T-helper 2 cell (primary cell): Measurements from ENCODE around the gene TMEM217.
A peak's percentile ranks its signal among the peaks of the same experiment; 100 is the strongest.
"Not testable (repeated sequence)": the region's sequence is repeated elsewhere in the genome, so short reads cannot be mapped to it uniquely, and the experiment has no call there.

Source experiments
- DNase-seq, 5 experiments: peaks; one replicate each; pipeline versions ENCODE4 v3.0.0 to v3.0.0-alpha.2; 2012 to 2022
- total RNA-seq, 2 donors: gene quantifications; one replicate each; lab custom pipeline; 2026; lab: John Stamatoyannopoulos, UW

TMEM217 gene
- 0.07 to 0.62 reads per million in 2 donors for total RNA-seq

- DNase-seq: peak; percentile 88 to 97 (median 94)
Observed at GRCh38 chr6:37257634-37258404, at the start of gene TMEM217, which contains the start of gene TBC1D22B. Gene TMEM217, minus strand, starts transcription at chr6:37258144. Its CDS starts 39,114 bp downstream, at chr6:37219030. Gene TBC1D22B, plus strand, starts transcription at chr6:37257772. Its CDS starts 146 bp downstream, at chr6:37257918.

GRCh38 chr6:37307484-37307883 lies 49.5 kb upstream of the TMEM217 start:
- not testable (repeated sequence) for DNase-seq

- no peak for DNase-seq
Observed at GRCh38 chr6:37306624-37307222, 48.8 kb upstream of the TMEM217 start.

GRCh38 chr6:37305841-37306425 lies 48.0 kb upstream of the TMEM217 start:
- no peak for DNase-seq

- no peak for DNase-seq
Observed at GRCh38 chr6:37304766-37305165, 46.8 kb upstream of the TMEM217 start.

GRCh38 chr6:37303891-37304503 lies 46.1 kb upstream of the TMEM217 start:
- DNase-seq: peak in 1 of 5 experiments; percentile 54

- no peak for DNase-seq
Observed at GRCh38 chr6:37303091-37303660, 45.2 kb upstream of the TMEM217 start.

GRCh38 chr6:37302086-37302686 lies 44.2 kb upstream of the TMEM217 start:
- DNase-seq: no peak

GRCh38 chr6:37299990-37300389 lies 42.0 kb upstream of the TMEM217 start:
- DNase-seq: no peak

GRCh38 chr6:37298958-37299357 lies 41.0 kb upstream of the TMEM217 start:
- DNase-seq: no peak

GRCh38 chr6:37297637-37298036 lies 39.7 kb upstream of the TMEM217 start:
- not testable (repeated sequence) for DNase-seq

GRCh38 chr6:37293426-37293825 lies 35.5 kb upstream of the TMEM217 start:
- no peak for DNase-seq

GRCh38 chr6:37289931-37290330 lies 32.0 kb upstream of the TMEM217 start:
- peak in 3 of 5 experiments; percentile 4 to 97 (median 31) for DNase-seq

- DNase-seq: no peak
Observed at GRCh38 chr6:37288247-37288646, 30.3 kb upstream of the TMEM217 start.

GRCh38 chr6:37287519-37288157 lies 29.7 kb upstream of the TMEM217 start:
- DNase-seq: no peak

- peak in 1 of 5 experiments; percentile 91 for DNase-seq
Observed at GRCh38 chr6:37285861-37286311, 27.9 kb upstream of the TMEM217 start.

- DNase-seq: no peak
Observed at GRCh38 chr6:37284781-37285180, 26.8 kb upstream of the TMEM217 start.

- no peak for DNase-seq
Observed at GRCh38 chr6:37283671-37284151, 25.8 kb upstream of the TMEM217 start.

GRCh38 chr6:37283268-37283667 lies 25.3 kb upstream of the TMEM217 start:
- DNase-seq: no peak

- no peak for DNase-seq
Observed at GRCh38 chr6:37282371-37282770, 24.4 kb upstream of the TMEM217 start.

- no peak for DNase-seq
Observed at GRCh38 chr6:37280162-37280887, 22.4 kb upstream of the TMEM217 start.
